GM12892 (cell line): ENCODE results near the gene POSTN.
"Not testable (repeated sequence)": the region's sequence is repeated elsewhere in the genome, so short reads cannot be mapped to it uniquely, and the experiment has no call there.

Experiments used
- DNase-seq: peaks from one replicate; pipeline ENCODE4 v3.0.0; 2011; ENCODE audit not compliant: insufficient read length
- FAIRE-seq: peaks from 2 replicates; lab custom pipeline; 2011; peaks lifted over from hg19 to GRCh38; lab: Jason Lieb, UNC
- POLR2A ChIP-seq: IDR thresholded peaks from 2 replicates; pipeline ENCODE4 v1.6.1; 2011; ENCODE audit warnings: low read depth, low read length, control low read depth
- POLR2AphosphoS5 ChIP-seq: IDR thresholded peaks from 2 replicates; pipeline ENCODE4 v1.6.1; 2011; ENCODE audit warnings: low read depth, low read length, control low read depth
- TAF1 ChIP-seq: IDR thresholded peaks from 2 replicates; pipeline ENCODE4 v1.6.1; 2011; ENCODE audit warnings: low read depth, mild to moderate bottlenecking, control low read depth, low read length, borderline replicate concordance

The POSTN gene

GRCh38 chr13:37616131-37616530, 17.6 kb upstream of the POSTN start:
- no peak for TF ChIP-seq TAF1
- no peak for TF ChIP-seq POLR2AphosphoS5
- TF ChIP-seq POLR2A, result no peak
- FAIRE-seq (no peak), DNase-seq (no peak)

GRCh38 chr13:37615276-37615675, 16.7 kb upstream of the POSTN start:
- FAIRE-seq (no peak), DNase-seq (no peak)
- TF ChIP-seq TAF1 (no peak), POLR2AphosphoS5 (no peak), POLR2A (no peak)

DNA sequence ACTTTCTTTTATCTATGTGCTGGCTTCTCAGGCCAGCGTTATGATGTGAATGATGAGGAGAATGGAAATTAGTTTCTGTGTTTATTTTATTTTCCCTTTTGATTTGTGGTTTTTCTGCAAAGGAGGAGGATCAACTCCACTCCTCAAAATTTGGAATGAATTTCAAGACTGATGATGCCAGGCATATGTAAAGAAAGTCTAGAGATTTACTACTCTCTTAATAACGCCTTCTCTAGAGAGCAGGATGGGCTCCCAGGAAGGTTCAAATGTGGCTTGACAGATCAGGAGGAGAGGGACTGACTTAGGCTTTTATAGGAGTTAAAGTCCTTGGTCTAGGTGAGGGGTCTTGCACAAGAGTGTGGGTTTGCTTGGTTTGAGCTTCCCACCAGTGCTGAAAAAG, 15.1 kb upstream of the POSTN start:
- FAIRE-seq (no peak), DNase-seq (no peak)
- TF ChIP-seq POLR2AphosphoS5 (no peak), TAF1 (no peak), POLR2A (no peak)

DNA sequence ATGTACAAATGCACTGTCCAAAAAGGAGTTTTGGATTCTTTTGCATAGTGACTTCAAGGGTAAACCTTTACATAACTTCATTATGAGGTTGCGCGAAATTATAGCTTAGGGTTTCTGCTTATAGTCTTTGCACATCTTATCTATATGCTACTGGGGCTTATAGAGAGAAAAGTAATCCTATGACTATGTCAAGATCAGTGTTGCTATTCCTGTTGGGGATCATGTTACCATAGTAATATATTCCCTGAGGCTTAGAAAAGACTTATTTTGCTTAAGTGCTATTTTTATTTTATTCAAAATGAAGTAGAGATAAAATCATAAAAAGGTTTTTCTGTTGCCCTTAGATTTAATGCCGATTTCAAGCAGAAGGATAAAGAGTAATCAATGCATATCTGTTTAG, 14.7 kb upstream of the POSTN start:
- no peak for TF ChIP-seq POLR2AphosphoS5
- no peak for TF ChIP-seq TAF1
- TF ChIP-seq POLR2A, result no peak
- FAIRE-seq, result no peak
- no peak for DNase-seq

- TF ChIP-seq POLR2AphosphoS5 (no peak), POLR2A (no peak), TAF1 (no peak)
- DNase-seq (no peak), FAIRE-seq (no peak)
These were observed 10.3 kb upstream of the POSTN start for GRCh38 chr13:37608750-37609339.

GRCh38 chr13:37602733-37603381, 4.3 kb upstream of the POSTN start:
- TF ChIP-seq POLR2A (no peak), TAF1 (no peak), POLR2AphosphoS5 (no peak)
- FAIRE-seq, result no peak
- DNase-seq, result no peak

DNA sequence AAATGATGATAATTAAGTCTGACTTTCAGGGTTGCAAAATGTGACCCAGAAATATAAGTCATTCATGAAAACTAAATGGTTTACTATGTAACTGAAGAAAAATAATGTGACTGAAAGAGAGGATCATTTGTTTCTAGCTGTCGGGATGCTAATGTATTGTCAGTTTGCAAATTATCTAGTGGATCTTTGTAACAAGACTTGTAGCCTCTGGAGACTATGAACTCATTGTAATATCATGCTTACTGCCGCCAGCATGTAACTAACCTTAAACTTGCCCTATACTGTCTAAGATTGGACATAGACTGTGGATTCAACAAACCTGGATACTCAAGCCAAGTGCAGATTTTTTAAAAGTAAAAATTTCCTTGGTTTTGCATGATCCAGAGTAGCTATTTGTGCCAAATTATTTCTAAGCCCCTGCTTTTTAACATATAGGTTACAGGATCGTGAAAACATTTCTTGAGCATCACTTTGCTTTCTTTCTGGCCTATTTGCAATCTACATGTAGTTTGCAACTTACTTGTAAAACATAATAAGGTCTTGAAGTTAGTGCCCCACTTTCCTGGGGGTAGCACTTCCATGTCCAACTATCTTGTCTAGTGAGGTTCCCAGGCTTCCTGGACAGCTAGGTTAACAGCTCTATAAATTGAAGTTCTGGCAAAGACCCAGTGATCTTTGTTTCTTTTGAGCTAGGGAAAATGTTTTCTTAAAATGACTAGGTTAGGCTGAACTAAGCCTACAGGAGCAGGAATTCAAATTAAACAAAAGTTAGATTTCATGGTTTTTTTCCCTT, 3.3 kb upstream of the POSTN start:
- no peak for TF ChIP-seq TAF1
- no peak for TF ChIP-seq POLR2AphosphoS5
- no peak for TF ChIP-seq POLR2A
- no peak for FAIRE-seq
- DNase-seq, result no peak

DNA sequence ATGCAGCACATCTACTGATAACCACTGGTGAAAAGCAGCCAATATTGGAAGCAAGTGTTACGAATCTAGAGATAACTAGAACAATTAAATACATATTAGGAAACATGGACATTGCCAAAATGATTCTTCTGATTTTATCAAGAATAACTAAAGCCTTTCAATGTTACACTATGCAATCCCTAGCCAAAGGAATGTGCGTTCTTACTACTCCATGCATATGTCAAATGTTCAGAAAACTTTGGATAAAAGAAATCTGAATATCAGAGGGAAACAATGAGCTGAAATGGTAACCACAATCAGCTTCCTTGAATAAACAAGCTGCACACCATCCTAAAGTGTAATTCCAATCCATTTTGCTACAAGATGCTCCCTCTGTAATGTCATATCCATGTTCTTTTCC, 951 bp upstream of the POSTN start:
- DNase-seq, result no peak
- TF ChIP-seq POLR2AphosphoS5 (no peak), TAF1 (no peak), POLR2A (no peak)
- FAIRE-seq, result no peak

- no peak for FAIRE-seq
- TF ChIP-seq TAF1, result no peak
- no peak for TF ChIP-seq POLR2A
- TF ChIP-seq POLR2AphosphoS5, result no peak
- DNase-seq, result no peak
These were observed 1.0 kb downstream of the POSTN start for GRCh38 chr13:37597477-37598025.

GRCh38 chr13:37596805-37597204, 1.8 kb downstream of the POSTN start:
- no peak for FAIRE-seq
- no peak for TF ChIP-seq TAF1
- no peak for DNase-seq

- FAIRE-seq, result no peak
- no peak for TF ChIP-seq POLR2AphosphoS5
- no peak for TF ChIP-seq POLR2A
- TF ChIP-seq TAF1, result no peak
These were observed 3.4 kb downstream of the POSTN start for GRCh38 chr13:37595162-37595561.

DNA sequence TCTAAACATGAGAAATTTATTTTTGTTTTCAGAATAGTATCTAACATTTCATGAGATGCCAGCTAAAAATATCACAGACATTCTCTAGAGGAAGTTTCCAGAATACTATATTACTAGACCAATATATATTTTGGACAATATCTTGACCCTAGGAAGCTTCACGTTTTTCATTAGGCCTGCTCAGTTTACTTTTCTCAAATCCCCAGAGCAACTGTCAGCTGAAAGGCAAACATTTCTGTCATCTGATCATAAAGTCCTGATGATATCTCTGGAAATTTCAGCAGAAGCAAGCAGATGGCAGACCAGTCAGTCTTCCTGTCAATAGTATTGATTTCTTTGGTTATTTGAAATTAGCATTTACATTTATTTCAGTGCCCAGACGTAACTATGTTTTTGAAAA, 4.0 kb downstream of the POSTN start:
- TF ChIP-seq POLR2AphosphoS5 (no peak), POLR2A (no peak), TAF1 (no peak)
- FAIRE-seq (no peak), DNase-seq (no peak)

More at GRCh38 chr13:37595162-37595561, 3.4 kb downstream of the POSTN start:
- DNase-seq, result no peak

GRCh38 chr13:37589381-37589780, 9.2 kb downstream of the POSTN start:
- not testable (repeated sequence) for FAIRE-seq, DNase-seq
